Measurements from ENCODE around the gene ABCA1. TPM values are rescaled to one million over a fixed set of nuclear protein-coding genes. Genes with fewer than 3 reads are reported as not detected.

ABCA1 gene
- total and polyA plus RNA-seq, 5 donors from 2014 or later, result 0.14 to 4.3 (median 0.41) TPM

DNA sequence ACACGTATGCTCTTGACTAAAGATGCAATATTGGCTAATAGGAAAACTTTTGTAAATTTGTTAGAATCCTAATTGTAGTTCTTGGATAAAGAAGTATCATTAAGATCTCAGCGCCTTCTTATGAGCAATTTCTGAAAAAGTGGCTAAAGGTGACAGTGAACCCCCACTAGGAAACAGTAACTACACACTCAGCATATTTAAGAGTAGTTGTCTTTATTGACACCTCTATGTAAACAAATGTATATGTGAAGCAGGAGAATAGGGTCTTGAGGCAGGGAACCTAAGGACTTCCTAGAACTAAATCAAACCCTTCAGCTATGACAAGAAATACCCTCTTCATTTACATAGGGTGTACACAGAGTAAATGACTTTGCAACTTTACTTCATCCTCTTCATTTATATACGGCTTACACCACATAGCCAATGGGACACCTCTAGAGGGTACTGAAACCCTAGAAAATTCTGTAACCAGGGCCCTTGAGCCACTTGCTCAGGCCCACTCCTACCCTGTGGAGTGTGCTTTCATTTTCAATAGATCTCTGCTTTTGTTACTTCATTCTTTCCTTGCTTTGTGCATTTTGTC is 177.7 kb downstream of the ABCA1 start:
- DNase-seq, result no peak
- H3K27ac ChIP-seq (ENCODE audit: insufficient read depth, low read length, poor library complexity, severe bottlenecking), result no peak overlapping the region
- ATAC-seq (ENCODE audit: low read depth in 2 of 2), result no peak
- peaks cover 19% of the 10 kb centered on the region for H3K4me1 ChIP-seq (ENCODE audit: control insufficient read depth, insufficient read depth, low read length, poor library complexity, severe bottlenecking)
- H3K4me3 ChIP-seq (ENCODE audit: low read depth, low read length), result no peak overlapping the region
- no peaks in the 10 kb centered on the region for H3K27me3 Mint-ChIP-seq
- H3K4me3 Mint-ChIP-seq, result peak overlapping the region in 1 of 4 donors; percentile 38
- H3K27me3 ChIP-seq (ENCODE audit: control insufficient read depth, insufficient read depth, low read length), result no peaks in the 10 kb centered on the region
- H3K36me3 ChIP-seq (ENCODE audit: control insufficient read depth, insufficient read depth, low read length), result peaks cover 11% of the 10 kb centered on the region
- H3K4me1 Mint-ChIP-seq, result peaks cover 12 to 29% (median 21%) of the 10 kb centered on the region in 4 donors
- H3K9me3 ChIP-seq (ENCODE audit: control insufficient read depth in 2 of 2, low read length in 2 of 2), result no peaks in the 10 kb centered on the region
- no peak overlapping the region for H3K27ac Mint-ChIP-seq
- H3K9me3 Mint-ChIP-seq, result no peaks in the 10 kb centered on the region
- H3K36me3 Mint-ChIP-seq, result peaks cover 15% of the 10 kb centered on the region

DNA sequence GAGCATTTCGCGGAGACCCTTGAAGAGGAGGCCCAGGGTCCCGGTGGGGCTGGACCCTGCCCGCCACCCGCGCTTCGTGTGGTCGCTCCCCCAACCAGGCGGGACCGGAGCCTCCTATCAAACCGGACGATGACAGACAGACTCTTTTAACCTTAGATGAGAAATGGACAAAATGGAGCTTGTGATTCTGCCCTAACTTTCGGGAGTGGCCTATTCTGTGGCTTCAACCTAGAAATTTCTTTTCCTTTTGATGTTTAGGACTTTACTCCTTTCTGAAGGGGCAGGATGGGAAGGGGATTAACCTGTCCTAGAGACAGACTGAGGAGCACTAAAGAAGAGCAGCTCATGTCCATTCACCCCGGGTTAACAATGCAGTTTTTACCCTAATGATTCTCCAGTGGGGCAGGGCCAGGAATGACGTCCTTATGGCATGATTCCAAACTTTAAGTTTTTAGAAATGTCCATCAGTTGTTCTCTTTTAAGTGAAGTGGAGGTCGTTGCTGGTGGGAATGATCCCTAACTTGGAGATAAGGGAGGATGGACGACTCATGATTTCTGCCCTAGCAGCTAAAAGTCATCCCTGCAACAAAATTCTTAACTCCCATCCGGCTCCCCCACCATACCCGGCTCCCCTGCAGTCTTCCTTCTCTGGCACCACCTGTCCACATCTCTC is 179.5 kb downstream of the ABCA1 start:
- peaks cover 19% of the 10 kb centered on the region for H3K4me1 ChIP-seq (ENCODE audit: control insufficient read depth, insufficient read depth, low read length, poor library complexity, severe bottlenecking)
- H3K36me3 ChIP-seq (ENCODE audit: control insufficient read depth, insufficient read depth, low read length), result peaks cover 8% of the 10 kb centered on the region
- no peaks in the 10 kb centered on the region for H3K27me3 ChIP-seq (ENCODE audit: control insufficient read depth, insufficient read depth, low read length)
- no peaks in the 10 kb centered on the region for H3K9me3 ChIP-seq (ENCODE audit: control insufficient read depth in 2 of 2, low read length in 2 of 2)
- Mint-ChIP-seq H3K27me3 (no peaks in the 10 kb centered on the region), H3K9me3 (no peaks in the 10 kb centered on the region), H3K36me3 (peaks cover 7% of the 10 kb centered on the region), H3K4me3 (peak overlapping the region; percentile 91 to 98 (median 96)), H3K27ac (peak overlapping the region; percentile 94 to 96 (median 95)), H3K4me1 (peaks cover 12 to 30% (median 21%) of the 10 kb centered on the region in 4 donors)
- H3K4me3 ChIP-seq (ENCODE audit: low read depth, low read length), result peak overlapping the region; percentile 82
- H3K27ac ChIP-seq (ENCODE audit: insufficient read depth, low read length, poor library complexity, severe bottlenecking), result peak overlapping the region; percentile 89
- ATAC-seq (ENCODE audit: low read depth in 2 of 2), result no peak
- DNase-seq, result no peak

- no peaks in the 10 kb centered on the region for H3K9me3 ChIP-seq (ENCODE audit: control insufficient read depth in 2 of 2, low read length in 2 of 2)
- ATAC-seq (ENCODE audit: low read depth in 2 of 2) (peak; percentile 88 to 89), DNase-seq (peak; percentile 77 to 91 (median 90))
- H3K4me1 ChIP-seq (ENCODE audit: control insufficient read depth, insufficient read depth, low read length, poor library complexity, severe bottlenecking), result peaks cover 19% of the 10 kb centered on the region
- Mint-ChIP-seq H3K4me1 (peaks cover 16 to 34% (median 23%) of the 10 kb centered on the region in 4 donors), H3K27me3 (no peaks in the 10 kb centered on the region), H3K27ac (peak within 1 kb of the TSS; percentile 94 to 99 (median 95)), H3K9me3 (no peaks in the 10 kb centered on the region), H3K36me3 (peaks cover 6% of the 10 kb centered on the region), H3K4me3 (peak within 1 kb of the TSS; percentile 91 to 98 (median 96))
- H3K4me3 ChIP-seq (ENCODE audit: low read depth, low read length), result peak within 1 kb of the TSS; percentile 86
- no peaks in the 10 kb centered on the region for H3K27me3 ChIP-seq (ENCODE audit: control insufficient read depth, insufficient read depth, low read length)
- H3K36me3 ChIP-seq (ENCODE audit: control insufficient read depth, insufficient read depth, low read length), result peaks cover 7% of the 10 kb centered on the region
- H3K27ac ChIP-seq (ENCODE audit: insufficient read depth, low read length, poor library complexity, severe bottlenecking), result peak within 1 kb of the TSS; percentile 89
Measured at GRCh38 chr9:104747565-104748358, 180.2 kb downstream of the ABCA1 start, which contains the start of gene NIPSNAP3A. TSS of gene NIPSNAP3A (plus strand) at chr9:104747683. CDS start at chr9:104747793, 110 bp downstream.

GRCh38 chr9:104747245-104747564 is 180.8 kb downstream of the ABCA1 start:
- H3K4me1 Mint-ChIP-seq, result peaks cover 16 to 34% (median 23%) of the 10 kb centered on the region in 4 donors
- peaks cover 4% of the 10 kb centered on the region for H3K36me3 Mint-ChIP-seq
- peak overlapping the region; percentile 89 for H3K27ac ChIP-seq (ENCODE audit: insufficient read depth, low read length, poor library complexity, severe bottlenecking)
- H3K4me3 Mint-ChIP-seq, result peak overlapping the region; percentile 91 to 98 (median 96)
- H3K27ac Mint-ChIP-seq, result peak overlapping the region; percentile 94 to 99 (median 95)
- H3K4me3 ChIP-seq (ENCODE audit: low read depth, low read length), result peak overlapping the region; percentile 86
- no peaks in the 10 kb centered on the region for H3K27me3 Mint-ChIP-seq
- no peaks in the 10 kb centered on the region for H3K27me3 ChIP-seq (ENCODE audit: control insufficient read depth, insufficient read depth, low read length)
- peaks cover 19% of the 10 kb centered on the region for H3K4me1 ChIP-seq (ENCODE audit: control insufficient read depth, insufficient read depth, low read length, poor library complexity, severe bottlenecking)
- no peaks in the 10 kb centered on the region for H3K9me3 Mint-ChIP-seq
- ATAC-seq (ENCODE audit: low read depth in 2 of 2), result no peak
- H3K36me3 ChIP-seq (ENCODE audit: control insufficient read depth, insufficient read depth, low read length), result peaks cover 3% of the 10 kb centered on the region
- H3K9me3 ChIP-seq (ENCODE audit: control insufficient read depth in 2 of 2, low read length in 2 of 2), result no peaks in the 10 kb centered on the region
- no peak for DNase-seq

GRCh38 chr9:104746798-104747197 is 181.2 kb downstream of the ABCA1 start:
- H3K27me3 ChIP-seq (ENCODE audit: control insufficient read depth, insufficient read depth, low read length), result no peaks in the 10 kb centered on the region

GRCh38 chr9:104746285-104746684 is 181.7 kb downstream of the ABCA1 start:
- no peaks in the 10 kb centered on the region for H3K9me3 Mint-ChIP-seq
- DNase-seq, result no peak
- Histone ChIP-seq H3K36me3 (ENCODE audit: control insufficient read depth, insufficient read depth, low read length) (no peaks in the 10 kb centered on the region), H3K4me3 (ENCODE audit: low read depth, low read length) (no peak overlapping the region), H3K4me1 (ENCODE audit: control insufficient read depth, insufficient read depth, low read length, poor library complexity, severe bottlenecking) (peaks cover 19% of the 10 kb centered on the region), H3K27ac (ENCODE audit: insufficient read depth, low read length, poor library complexity, severe bottlenecking) (no peak overlapping the region), H3K9me3 (ENCODE audit: control insufficient read depth in 2 of 2, low read length in 2 of 2) (no peaks in the 10 kb centered on the region), H3K27me3 (ENCODE audit: control insufficient read depth, insufficient read depth, low read length) (no peaks in the 10 kb centered on the region)
- peak overlapping the region in 1 of 3 donors; percentile 49 for H3K27ac Mint-ChIP-seq
- no peak for ATAC-seq (ENCODE audit: low read depth in 2 of 2)
- H3K27me3 Mint-ChIP-seq, result no peaks in the 10 kb centered on the region
- no peaks in the 10 kb centered on the region for H3K36me3 Mint-ChIP-seq
- H3K4me1 Mint-ChIP-seq, result peaks cover 16 to 34% (median 23%) of the 10 kb centered on the region in 4 donors
- peak overlapping the region in 3 of 4 donors; percentile 22 to 96 (median 32) for H3K4me3 Mint-ChIP-seq

More at GRCh38 chr9:104746798-104747197, 181.2 kb downstream of the ABCA1 start:
- Mint-ChIP-seq H3K27me3 (no peaks in the 10 kb centered on the region), H3K9me3 (no peaks in the 10 kb centered on the region), H3K27ac (peak overlapping the region; percentile 94 to 99 (median 95)), H3K4me3 (peak overlapping the region; percentile 91 to 98 (median 96)), H3K36me3 (no peaks in the 10 kb centered on the region), H3K4me1 (peaks cover 16 to 34% (median 23%) of the 10 kb centered on the region in 4 donors)
- peak overlapping the region; percentile 86 for H3K4me3 ChIP-seq (ENCODE audit: low read depth, low read length)
- H3K9me3 ChIP-seq (ENCODE audit: control insufficient read depth in 2 of 2, low read length in 2 of 2), result no peaks in the 10 kb centered on the region
- peaks cover 19% of the 10 kb centered on the region for H3K4me1 ChIP-seq (ENCODE audit: control insufficient read depth, insufficient read depth, low read length, poor library complexity, severe bottlenecking)
- peaks cover 3% of the 10 kb centered on the region for H3K36me3 ChIP-seq (ENCODE audit: control insufficient read depth, insufficient read depth, low read length)
- DNase-seq, result peak in 1 of 3 donors; percentile 21
- ATAC-seq (ENCODE audit: low read depth in 2 of 2), result no peak
- peak overlapping the region; percentile 89 for H3K27ac ChIP-seq (ENCODE audit: insufficient read depth, low read length, poor library complexity, severe bottlenecking)

DNA sequence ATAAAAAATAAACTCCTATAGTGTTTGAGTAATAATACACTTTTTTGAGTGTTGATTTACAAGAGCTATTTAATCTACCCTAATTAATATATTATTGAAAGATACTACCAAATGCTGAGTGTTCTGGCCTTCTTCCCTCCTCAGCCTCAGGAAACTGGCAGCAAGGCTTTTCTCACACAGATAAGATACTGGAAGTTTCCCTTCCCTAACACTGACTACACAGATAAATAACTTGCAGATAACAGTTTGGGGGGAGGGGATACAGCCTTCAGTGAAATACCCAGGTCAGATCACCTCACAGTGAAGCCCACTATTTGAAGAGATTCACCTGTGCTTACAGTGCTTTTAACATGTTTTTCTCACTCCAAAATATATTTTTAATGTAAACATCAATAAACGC is 182.1 kb downstream of the ABCA1 start:
- H3K4me3 ChIP-seq (ENCODE audit: low read depth, low read length), result no peak overlapping the region
- no peak overlapping the region for H3K27ac Mint-ChIP-seq
- H3K4me1 Mint-ChIP-seq, result peaks cover 16 to 33% (median 23%) of the 10 kb centered on the region in 4 donors
- H3K9me3 ChIP-seq (ENCODE audit: control insufficient read depth in 2 of 2, low read length in 2 of 2), result no peaks in the 10 kb centered on the region
- H3K36me3 Mint-ChIP-seq, result no peaks in the 10 kb centered on the region
- H3K9me3 Mint-ChIP-seq, result no peaks in the 10 kb centered on the region
- H3K27ac ChIP-seq (ENCODE audit: insufficient read depth, low read length, poor library complexity, severe bottlenecking), result no peak overlapping the region
- H3K27me3 Mint-ChIP-seq, result no peaks in the 10 kb centered on the region
- no peak for DNase-seq
- H3K27me3 ChIP-seq (ENCODE audit: control insufficient read depth, insufficient read depth, low read length), result no peaks in the 10 kb centered on the region
- peak overlapping the region in 3 of 4 donors; percentile 13 to 62 (median 52) for H3K4me3 Mint-ChIP-seq
- peaks cover 19% of the 10 kb centered on the region for H3K4me1 ChIP-seq (ENCODE audit: control insufficient read depth, insufficient read depth, low read length, poor library complexity, severe bottlenecking)
- no peak for ATAC-seq (ENCODE audit: low read depth in 2 of 2)
- no peaks in the 10 kb centered on the region for H3K36me3 ChIP-seq (ENCODE audit: control insufficient read depth, insufficient read depth, low read length)

Data from CD4-positive, CD25-positive, alpha-beta regulatory T cell (primary cell).